OCI-LY1 (cell line): Measurements from ENCODE around the gene REXO1.

Experiments
- CTCF ChIP-seq: fragments of 200-600 bp; sonication (generic), shearing (Covaris generic); IDR thresholded peaks from 2 replicates; pipeline ENCODE4 v1.5.1; 2017; ENCODE audit warnings: mild to moderate bottlenecking, antibody characterized with exemption, low read length, moderate library complexity, mixed read lengths
- EZH2 ChIP-seq: fragments of 200-600 bp; sonication (generic), shearing (Covaris generic); IDR thresholded peaks from 2 replicates; pipeline ENCODE4 v1.8.0; 2017; ENCODE audit warnings: borderline replicate concordance, mixed run types, mild to moderate bottlenecking, antibody characterized with exemption, low read length, moderate library complexity, mixed read lengths

GRCh38 chr19:1849132-1849474 lies 820 bp upstream of the REXO1 start:
- no peak for TF ChIP-seq CTCF
- TF ChIP-seq EZH2: no peak
